ENCODE data around the gene EPS8L2. TPM values are rescaled to one million over a fixed set of nuclear protein-coding genes. Genes with fewer than 3 reads are reported as not detected.
A peak's percentile ranks its signal among the peaks of the same experiment; 100 is the strongest.

The EPS8L2 gene
- total and polyA plus RNA-seq, 2 of the 13 experiments (the other 11 are each of a cell fraction or from before 2014, with no cell fraction given), result 89.3 to 416 TPM

GRCh38 chr11:747158-748006, 41.4 kb downstream of the EPS8L2 start, which contains the start of gene TALDO1 (continued):
- TF ChIP-seq NFYC (CRISPR knock-in tag; IDR thresholded peaks at IDR 0.05), result peak; percentile 71
- TF ChIP-seq ZNF160 (CRISPR knock-in tag; IDR thresholded peaks at IDR 0.05), result no peak; the same call in none of the 2 replicates
- TF ChIP-seq ZBTB7A (CRISPR knock-in tag; IDR thresholded peaks at IDR 0.05), result peak; percentile 62; the same call in 1 of the 2 replicates
- TF ChIP-seq DMAP1 (CRISPR knock-in tag; IDR thresholded peaks at IDR 0.05), result no peak
- TF ChIP-seq POGZ (CRISPR knock-in tag; IDR thresholded peaks at IDR 0.05), result peak; percentile 58; the same call in 1 of the 2 replicates
- TF ChIP-seq BRF2 (CRISPR knock-in tag; IDR thresholded peaks at IDR 0.05), result no peak
- TF ChIP-seq ZXDC (CRISPR knock-in tag; IDR thresholded peaks at IDR 0.05), result peak; percentile 49; the same call in 1 of the 2 replicates
- 0 out of 2 replicates have a peak, but pooled peaks have one; percentile 19 for TF ChIP-seq ZSCAN30 (CRISPR knock-in tag; IDR thresholded peaks at IDR 0.05)
- no peak for TF ChIP-seq PRDM15 (CRISPR knock-in tag; IDR thresholded peaks at IDR 0.05)
- 0 out of 2 replicates have a peak, but pooled peaks have one; percentile 16 for TF ChIP-seq ZNF12 (CRISPR knock-in tag; IDR thresholded peaks at IDR 0.05)
- TF ChIP-seq TRIM24 (CRISPR knock-in tag; IDR thresholded peaks at IDR 0.05), result no peak
- no peak for TF ChIP-seq ZNF17 (CRISPR knock-in tag; IDR thresholded peaks at IDR 0.05)
- peak; percentile 80 for TF ChIP-seq ZNF687 (CRISPR knock-in tag; IDR thresholded peaks at IDR 0.05)
- TF ChIP-seq ZNF547 (CRISPR knock-in tag; IDR thresholded peaks at IDR 0.05), result peak; percentile 51; the same call in 1 of the 2 replicates
- TF ChIP-seq ZNF572 (CRISPR knock-in tag; IDR thresholded peaks at IDR 0.05), result no peak
- TF ChIP-seq ZNF550 (CRISPR knock-in tag; IDR thresholded peaks at IDR 0.05; ENCODE audit: borderline replicate concordance), result peak; percentile 79; the same call in 1 of the 2 replicates
- peak in 1 of 2 experiments; percentile 20; a peak in 1 of 4 replicates for TF ChIP-seq KLF16 (CRISPR knock-in tag; IDR thresholded peaks at IDR 0.05)

Data from HepG2 (cell line).